ENCODE measurements around the gene OCA2. TPM values are rescaled to one million over a fixed set of nuclear protein-coding genes. Genes with fewer than 3 reads are reported as not detected.

Gene OCA2
- total and polyA plus RNA-seq, 10 donors: 0.39 to 3.0 (median 1.0) TPM

DNA sequence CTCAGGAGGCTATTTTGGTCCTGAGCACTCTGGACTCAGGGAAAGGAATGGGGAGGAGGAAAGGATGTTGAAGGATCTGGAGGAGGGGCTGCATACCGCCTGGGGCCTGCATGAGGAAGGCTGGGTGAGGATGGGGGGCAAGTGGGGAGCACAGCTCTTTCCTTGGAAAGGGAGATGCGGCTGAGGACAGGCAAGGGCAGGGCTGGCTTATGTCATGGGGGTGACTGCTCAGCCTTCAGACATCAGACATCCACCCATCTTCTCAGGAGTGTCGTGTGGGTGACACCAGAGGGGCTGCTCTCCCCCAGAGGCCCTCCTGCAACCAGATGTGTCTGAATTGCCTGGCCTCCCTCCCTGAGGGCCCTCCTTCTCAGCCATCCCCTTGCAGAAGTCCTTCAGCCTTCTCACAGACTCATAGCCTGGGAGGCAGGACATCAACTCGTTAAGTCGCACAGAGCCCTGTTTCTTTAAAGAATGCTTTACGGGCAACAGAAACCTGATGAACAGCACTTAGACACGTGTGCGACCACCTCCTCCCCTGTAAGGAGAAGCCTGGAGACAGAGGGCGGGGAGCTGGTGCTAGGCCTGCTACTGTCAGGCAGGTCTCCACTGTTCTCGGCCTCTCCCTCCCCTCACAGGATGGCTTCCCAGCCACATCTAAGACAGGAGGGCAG, 252.3 kb downstream of the OCA2 start:
- no peaks in the 10 kb centered on the region for H3K4me1 ChIP-seq
- no peak overlapping the region for H3K27ac ChIP-seq
- TF ChIP-seq POLR2AphosphoS5 (IDR thresholded peaks at IDR 0.05): no peak
- no peak for TF ChIP-seq CTCF (IDR thresholded peaks at IDR 0.05 in 8 of 11, conservative IDR thresholded peaks at IDR 0.05 in 3 of 11)
- TF ChIP-seq POLR2A (IDR thresholded peaks at IDR 0.05): no peak
- H3K9me3 ChIP-seq: peaks cover 0 to 54% (median 7%) of the 10 kb centered on the region in 8 donors
- intact Hi-C loops (cut with DNase I; ENCODE audit: low total_unique reads): no loop called here
- no peak overlapping the region for H3K4me3 ChIP-seq
- no peaks in the 10 kb centered on the region for H3K27me3 ChIP-seq (replicated peaks in 1 of 7)
- WGBS, 5 donors: 75 to 88% (median 84%) methylated on average over 10 of the region's 10 CpGs
- DNase-seq: no peak
- H3K36me3 ChIP-seq: no peaks in the 10 kb centered on the region

DNA sequence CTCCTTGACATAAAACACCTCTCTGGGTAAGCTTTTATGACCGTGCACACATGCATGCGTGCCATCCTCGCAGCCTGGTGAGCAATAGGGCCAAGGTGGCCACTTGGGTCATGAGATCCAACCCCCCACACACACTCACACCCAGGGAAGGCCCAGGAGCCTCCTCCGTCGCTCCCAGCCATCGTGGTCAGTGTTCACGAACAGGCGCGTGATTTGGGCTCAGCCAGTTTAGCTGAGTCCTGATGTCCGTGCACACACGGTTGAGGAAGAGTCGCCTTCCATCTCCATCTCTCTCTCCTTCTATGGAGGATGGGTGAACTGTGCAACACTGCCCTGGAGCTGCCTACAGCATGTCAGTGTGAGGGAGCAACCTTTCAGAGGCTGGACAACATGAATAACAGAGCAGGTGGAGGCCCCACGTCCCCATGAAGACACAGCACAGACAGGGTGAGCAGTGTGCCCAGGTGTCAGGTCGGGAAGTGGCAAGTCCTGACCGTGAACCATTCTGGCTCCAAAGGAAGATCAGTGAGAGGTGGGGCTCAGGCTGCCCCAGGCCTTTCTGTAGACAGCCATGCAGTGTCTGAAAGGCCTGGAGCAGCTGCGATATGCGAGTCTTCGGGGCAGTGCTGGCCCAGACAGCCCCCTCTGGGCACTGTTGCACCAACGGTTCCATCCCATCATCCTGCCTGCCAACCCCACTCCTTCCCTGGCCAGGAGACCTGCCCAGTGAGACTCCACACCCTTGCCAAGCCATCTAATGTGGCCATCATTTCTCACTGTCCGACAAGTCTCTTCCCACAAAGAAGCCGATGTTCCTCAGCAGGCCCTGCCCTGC, 253.4 kb downstream of the OCA2 start:
- WGBS, 5 donors: 77 to 91% (median 85%) methylated on average over 21 of the region's 21 CpGs
- Histone ChIP-seq H3K36me3 (no peaks in the 10 kb centered on the region), H3K4me1 (no peaks in the 10 kb centered on the region), H3K27ac (no peak overlapping the region), H3K27me3 (replicated peaks in 1 of 7) (no peaks in the 10 kb centered on the region), H3K4me3 (no peak overlapping the region), H3K9me3 (peaks cover 0 to 44% (median 7%) of the 10 kb centered on the region in 8 donors)
- DNase-seq: no peak
- TF ChIP-seq POLR2A (IDR thresholded peaks at IDR 0.05) (no peak), POLR2AphosphoS5 (IDR thresholded peaks at IDR 0.05) (no peak), CTCF (IDR thresholded peaks at IDR 0.05 in 8 of 11, conservative IDR thresholded peaks at IDR 0.05 in 3 of 11) (no peak)
- intact Hi-C loops (cut with DNase I; ENCODE audit: low total_unique reads): no loop called here

- TF ChIP-seq POLR2AphosphoS5 (IDR thresholded peaks at IDR 0.05): no peak
- TF ChIP-seq CTCF (IDR thresholded peaks at IDR 0.05 in 8 of 11, conservative IDR thresholded peaks at IDR 0.05 in 3 of 11): no peak
- no peak for TF ChIP-seq POLR2A (IDR thresholded peaks at IDR 0.05)
- Histone ChIP-seq H3K27me3 (replicated peaks in 1 of 7) (no peaks in the 10 kb centered on the region), H3K4me3 (no peak overlapping the region), H3K27ac (no peak overlapping the region), H3K9me3 (peaks cover 0 to 34% (median 7%) of the 10 kb centered on the region in 8 donors), H3K36me3 (no peaks in the 10 kb centered on the region), H3K4me1 (no peaks in the 10 kb centered on the region)
- 77 to 89% (median 89%) methylated on average over 13 of the region's 13 CpGs for WGBS, 5 donors
- intact Hi-C loops (cut with DNase I; ENCODE audit: low total_unique reads): no loop called here
- no peak for DNase-seq
Observed at GRCh38 chr15:27844018-27844666, 255.0 kb downstream of the OCA2 start.

DNA sequence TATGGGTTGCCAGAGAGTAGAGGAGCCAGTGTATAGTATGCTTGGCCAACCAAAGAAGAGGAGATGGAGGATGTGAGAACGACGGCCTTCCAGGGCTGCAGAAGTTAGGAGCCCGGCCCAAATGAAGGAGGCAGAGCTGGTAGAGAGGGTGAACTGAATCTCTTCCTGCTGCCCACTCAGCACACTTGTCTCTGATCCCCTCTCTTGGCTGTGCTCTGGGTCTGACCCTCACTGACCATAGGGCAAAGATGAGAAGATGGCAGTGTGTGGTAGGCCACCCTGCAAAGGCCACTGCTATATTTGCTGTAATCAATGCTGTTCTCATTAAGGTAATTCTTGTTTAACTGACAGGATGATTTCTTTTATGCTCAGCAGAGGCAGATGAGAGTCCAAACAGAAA, 256.0 kb downstream of the OCA2 start:
- no peak for DNase-seq
- no peak overlapping the region for H3K27ac ChIP-seq
- no peak for TF ChIP-seq CTCF (IDR thresholded peaks at IDR 0.05 in 8 of 11, conservative IDR thresholded peaks at IDR 0.05 in 3 of 11)
- no peak for TF ChIP-seq POLR2A (IDR thresholded peaks at IDR 0.05)
- no peak for TF ChIP-seq POLR2AphosphoS5 (IDR thresholded peaks at IDR 0.05)
- H3K36me3 ChIP-seq: no peaks in the 10 kb centered on the region
- H3K9me3 ChIP-seq: peaks cover 0 to 24% (median 1%) of the 10 kb centered on the region in 8 donors
- intact Hi-C loops (cut with DNase I; ENCODE audit: low total_unique reads): no loop called here
- H3K27me3 ChIP-seq (replicated peaks in 1 of 7): no peaks in the 10 kb centered on the region
- 62 to 97% (median 92%) methylated on average over 3 of the region's 3 CpGs for WGBS, 5 donors
- no peak overlapping the region for H3K4me3 ChIP-seq
- H3K4me1 ChIP-seq: no peaks in the 10 kb centered on the region
